GM18498 (cell line): ENCODE data around the gene CAPN1.
"Not testable (repeated sequence)": the region's sequence is repeated elsewhere in the genome, so short reads cannot be mapped to it uniquely, and the experiment has no call there.

ENCODE experiments used
- ATAC-seq: cut with Tn5 transposase; IDR thresholded peaks from one replicate; pipeline ENCODE4 v1.9.1; 2021; ENCODE audit warnings: mild to moderate bottlenecking, moderate library complexity; ENCODE audit not compliant: unreplicated experiment

Gene CAPN1

GRCh38 chr11:65181569-65182257 lies at the start of gene CAPN1:
CAPN1 (plus strand) TSS chr11:65181928; CDS start chr11:65182702, 774 bp downstream.
- ATAC-seq: peak; percentile 42

DNA sequence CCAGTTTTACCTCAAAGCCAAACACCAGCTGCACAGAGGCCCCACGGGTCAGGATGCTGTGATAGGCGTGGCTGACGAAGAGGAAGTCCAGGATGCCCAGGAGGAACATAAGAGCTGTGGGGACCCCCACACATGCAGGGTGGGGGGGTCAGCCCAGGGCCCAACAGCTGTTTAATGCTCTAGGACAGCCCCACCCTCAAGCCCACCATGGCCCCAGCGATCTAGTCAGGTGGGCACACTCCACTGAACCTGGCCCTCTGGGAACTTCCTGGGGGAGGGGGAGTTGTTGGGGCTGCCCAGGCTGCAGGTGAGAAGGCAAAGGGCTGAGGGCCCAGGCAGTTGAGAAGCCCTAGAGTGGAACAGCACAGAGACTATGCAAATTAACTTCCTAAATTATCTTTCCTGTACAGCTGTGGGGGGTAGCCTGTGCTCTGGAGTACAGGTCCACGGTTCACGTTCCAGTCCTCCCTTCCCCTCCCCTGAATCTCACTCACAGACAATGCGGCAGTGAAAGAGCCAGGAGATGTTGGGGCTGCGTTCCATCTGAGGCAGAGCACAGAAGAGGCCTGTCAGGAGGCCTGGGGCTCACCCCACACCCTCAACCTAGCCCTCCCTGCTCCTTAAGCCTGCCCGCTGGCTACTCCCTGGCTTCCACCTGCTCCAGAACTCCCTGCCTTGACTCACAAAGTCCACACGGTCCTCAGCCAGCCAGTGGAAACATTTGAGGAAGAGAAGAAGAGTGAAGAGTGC lies 49.3 kb upstream of the CAPN1 start:
- peak; percentile 36 for ATAC-seq

- ATAC-seq: no peak
Observed at GRCh38 chr11:65132988-65133700, 48.6 kb upstream of the CAPN1 start.

- no peak for ATAC-seq
Observed at GRCh38 chr11:65133724-65134123, 48.0 kb upstream of the CAPN1 start.

DNA sequence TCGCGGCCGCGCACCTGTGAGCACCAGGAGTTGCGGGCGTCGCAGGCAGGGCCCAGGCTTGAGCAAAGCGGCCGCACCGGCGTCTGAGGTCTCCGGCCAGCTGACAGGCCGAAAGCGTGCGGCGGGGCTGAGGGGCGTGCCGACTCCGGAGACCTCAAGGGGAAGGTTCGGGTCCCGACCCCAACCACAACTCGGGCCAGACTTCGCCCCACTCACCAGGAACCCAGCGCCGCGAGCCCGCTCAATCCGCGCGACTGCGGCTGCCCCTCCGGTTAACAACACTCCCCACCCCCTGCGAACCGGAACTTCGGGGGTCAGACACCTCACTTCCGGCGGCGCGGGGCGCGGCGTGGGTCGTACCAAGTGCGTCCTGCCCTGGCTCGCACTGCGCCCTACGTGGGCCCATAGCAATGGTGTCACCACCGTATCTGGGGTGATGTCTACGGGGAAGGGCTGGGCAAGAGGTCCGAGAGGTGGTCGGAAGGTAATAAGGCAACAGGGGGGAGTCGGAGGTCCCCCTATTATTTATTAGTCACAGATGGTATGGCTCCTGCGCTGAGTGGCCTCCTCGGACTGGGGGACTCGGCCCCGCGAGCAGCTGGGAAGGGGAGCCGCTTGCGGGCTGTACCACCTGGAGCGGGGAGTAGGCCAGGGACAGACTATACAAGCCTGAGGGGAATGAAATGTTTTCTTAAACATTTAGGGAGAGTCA lies 47.3 kb upstream of the CAPN1 start, which contains the start of gene SYVN1:
SYVN1 (minus strand) TSS at position 280 of the 712 bp plus-strand sequence. CDS start 918 bp downstream, outside the sequence.
- peak; percentile 65 for ATAC-seq

DNA sequence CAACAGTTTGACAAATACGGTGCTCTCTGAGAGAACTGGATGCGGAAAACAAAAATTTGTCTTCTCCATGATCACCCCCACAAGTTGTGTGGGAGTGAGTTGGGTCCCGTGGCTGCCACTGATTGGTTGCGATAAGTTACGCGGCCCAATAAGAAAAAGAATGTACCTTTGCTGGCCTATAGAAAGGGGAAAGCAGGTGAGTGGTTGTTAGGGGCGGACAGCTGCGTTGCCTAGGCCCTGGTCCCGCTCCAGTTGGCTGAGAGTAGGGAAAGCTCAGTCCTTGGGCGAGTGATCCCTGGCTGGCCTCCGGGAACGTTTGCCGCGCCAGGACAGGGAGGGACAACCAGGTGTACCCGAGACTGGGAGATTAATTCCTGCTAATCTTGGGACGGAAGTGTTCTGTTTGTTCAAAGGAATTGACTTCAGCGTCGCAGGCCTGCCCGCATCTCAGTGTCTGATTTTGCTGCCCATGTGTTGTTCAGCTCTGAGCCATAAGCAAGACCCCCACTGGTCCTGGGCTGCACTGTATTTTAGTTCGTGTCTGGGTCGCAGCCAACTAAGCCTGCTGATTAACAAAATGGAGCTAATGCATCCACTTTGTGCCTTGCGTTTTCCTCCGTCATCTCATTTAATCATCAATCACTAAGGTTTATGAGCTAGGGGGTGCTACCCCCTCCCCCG lies 46.6 kb upstream of the CAPN1 start:
- ATAC-seq: peak; percentile 71

- no peak for ATAC-seq
Observed at GRCh38 chr11:65135633-65136145, 46.0 kb upstream of the CAPN1 start.

DNA sequence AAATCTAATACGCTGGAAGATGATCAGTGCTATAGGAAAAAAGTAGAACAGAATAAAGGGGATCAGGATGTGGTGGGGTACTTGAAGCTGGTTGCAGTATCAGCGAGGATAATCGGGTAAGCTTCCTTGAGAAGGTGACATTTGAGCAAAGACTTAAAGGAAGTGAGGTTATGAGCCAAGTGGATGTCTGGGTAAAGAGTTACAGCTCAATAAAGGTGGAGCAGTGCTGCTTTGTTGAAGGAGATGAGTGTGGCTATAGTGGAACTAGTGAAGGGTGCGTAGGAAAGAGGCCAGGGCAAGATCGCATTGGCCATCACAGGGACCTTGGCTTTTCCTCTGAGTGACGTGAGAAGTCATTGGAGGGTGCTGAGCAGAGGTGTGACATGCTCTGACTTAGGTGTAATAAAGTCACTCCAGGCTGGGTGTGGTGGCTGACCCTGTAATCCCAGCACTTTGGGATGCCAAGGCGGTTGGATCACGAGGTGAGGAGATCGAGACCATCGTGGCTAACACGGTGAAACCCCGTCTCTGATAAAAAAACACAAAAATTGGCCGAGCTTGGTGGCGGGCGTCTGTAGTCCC lies 45.1 kb upstream of the CAPN1 start:
- no peak for ATAC-seq

DNA sequence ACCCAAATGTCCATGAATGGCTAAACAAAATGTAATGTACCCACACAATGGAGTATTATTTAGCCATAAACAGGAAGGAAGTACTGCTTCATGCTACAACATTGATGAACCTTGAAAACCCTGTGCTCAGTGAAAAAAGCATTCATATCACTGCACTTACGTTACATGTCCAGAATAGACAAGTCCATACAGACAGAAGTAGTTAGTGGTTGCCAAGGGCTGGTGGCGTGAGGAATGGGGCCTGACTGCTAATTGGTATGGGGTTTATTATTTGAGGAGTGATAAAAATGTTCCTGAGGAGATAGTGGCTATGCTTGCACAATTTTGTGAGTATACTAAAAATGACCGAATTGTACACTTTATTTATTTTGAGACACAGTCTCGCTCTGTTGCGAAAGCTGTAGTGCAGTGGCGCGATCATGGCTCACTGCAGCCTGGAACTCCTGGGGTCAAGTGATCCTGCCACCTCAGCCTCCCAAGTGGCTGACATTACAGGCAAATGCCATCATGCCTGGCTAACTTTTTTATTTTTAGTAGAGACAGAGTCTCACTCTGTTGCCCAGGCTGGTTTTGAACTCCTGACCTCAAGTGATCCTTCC lies 39.7 kb upstream of the CAPN1 start:
- ATAC-seq: no peak

DNA sequence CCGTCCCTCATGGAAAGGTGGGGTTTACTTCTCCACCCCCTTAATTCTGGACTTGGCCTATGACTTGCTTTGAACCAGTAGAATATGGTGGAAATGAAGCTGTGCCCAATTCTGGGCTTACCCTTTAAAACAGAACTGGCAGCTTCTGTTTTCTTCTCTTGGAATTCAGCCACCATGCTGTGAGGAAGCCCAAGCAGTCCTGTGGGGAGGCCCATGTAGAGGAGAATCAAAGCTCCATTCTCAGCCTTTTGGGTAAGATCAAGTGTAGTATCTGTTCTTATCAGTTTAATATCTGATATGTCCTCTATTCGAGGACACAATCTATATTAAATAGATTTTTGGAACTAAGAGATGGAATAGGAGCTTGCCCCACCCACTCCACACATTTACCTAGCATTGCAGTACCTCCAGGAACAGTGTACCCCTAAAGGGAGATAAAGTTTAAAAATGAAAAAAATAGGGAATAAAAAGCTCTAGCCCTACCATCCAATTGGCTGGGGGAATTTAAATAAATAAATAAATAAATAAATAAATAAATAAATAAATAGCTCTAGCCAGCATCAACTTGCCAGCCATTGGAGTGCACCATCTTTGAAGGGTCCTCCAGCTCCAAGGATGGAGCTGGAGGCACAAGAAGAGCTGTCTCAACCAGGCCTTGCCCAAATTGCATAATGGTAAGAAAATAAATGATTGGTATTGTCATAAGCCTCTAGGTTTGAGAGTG lies 34.2 kb upstream of the CAPN1 start:
- ATAC-seq: no peak

DNA sequence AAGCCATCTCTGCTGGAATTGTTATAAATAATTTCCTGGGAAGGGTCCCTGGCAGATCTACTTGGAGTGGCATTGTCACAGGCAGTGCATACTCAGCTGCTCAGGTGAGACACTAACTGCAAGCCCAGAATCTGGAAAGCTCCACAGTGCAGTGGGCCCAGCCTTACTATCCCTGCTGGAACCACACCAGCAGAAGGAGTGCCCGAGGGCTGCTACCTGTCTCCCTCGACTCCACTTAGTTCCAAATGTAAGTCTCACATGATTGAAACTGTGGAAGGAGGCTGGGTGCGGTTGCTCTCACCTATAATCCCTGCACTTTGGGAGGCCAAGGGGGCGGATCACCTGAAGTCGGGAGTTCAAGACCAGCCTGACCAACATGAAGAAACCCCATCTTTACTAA lies 33.1 kb upstream of the CAPN1 start:
- no peak for ATAC-seq

GRCh38 chr11:65150131-65150508 lies 31.6 kb upstream of the CAPN1 start:
- not testable (repeated sequence) for ATAC-seq

DNA sequence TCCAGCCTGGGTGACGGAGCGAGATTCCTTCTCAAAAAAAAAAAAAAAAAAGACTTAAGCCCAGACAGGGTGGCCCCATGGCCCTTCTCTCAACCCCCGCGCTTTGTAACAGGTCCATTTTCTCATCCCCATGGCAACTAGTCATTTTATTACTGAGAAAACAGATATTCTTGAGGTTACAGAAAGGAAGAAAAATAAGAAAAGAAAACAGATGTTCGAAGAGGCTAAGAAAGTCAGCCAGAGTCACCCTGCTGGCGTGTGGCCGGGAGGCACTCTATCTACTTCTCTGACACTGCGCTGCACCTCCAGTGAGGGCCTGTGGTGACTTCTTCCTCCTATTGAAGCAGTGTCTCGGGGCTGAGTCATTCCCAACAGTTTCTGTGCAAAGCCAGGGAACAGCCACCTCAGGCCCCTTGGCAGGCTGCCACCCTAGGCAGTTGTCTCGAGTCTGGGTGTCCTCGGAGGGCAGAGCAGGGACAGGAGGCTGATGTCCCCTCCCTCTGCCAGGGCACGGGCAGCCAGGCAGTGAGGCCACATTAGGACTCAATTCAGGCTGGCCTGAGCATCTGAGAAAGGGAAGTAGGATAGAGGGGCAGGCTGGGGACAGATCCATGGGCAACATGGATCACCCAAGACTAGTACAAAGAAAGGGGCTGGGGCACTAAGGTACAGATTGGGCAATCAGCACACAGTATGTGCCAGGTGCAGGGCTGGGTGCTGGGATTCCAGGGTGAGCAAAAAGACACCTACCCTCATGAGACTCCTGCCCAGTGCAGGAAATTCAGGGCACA lies 31.0 kb upstream of the CAPN1 start:
- ATAC-seq: no peak

DNA sequence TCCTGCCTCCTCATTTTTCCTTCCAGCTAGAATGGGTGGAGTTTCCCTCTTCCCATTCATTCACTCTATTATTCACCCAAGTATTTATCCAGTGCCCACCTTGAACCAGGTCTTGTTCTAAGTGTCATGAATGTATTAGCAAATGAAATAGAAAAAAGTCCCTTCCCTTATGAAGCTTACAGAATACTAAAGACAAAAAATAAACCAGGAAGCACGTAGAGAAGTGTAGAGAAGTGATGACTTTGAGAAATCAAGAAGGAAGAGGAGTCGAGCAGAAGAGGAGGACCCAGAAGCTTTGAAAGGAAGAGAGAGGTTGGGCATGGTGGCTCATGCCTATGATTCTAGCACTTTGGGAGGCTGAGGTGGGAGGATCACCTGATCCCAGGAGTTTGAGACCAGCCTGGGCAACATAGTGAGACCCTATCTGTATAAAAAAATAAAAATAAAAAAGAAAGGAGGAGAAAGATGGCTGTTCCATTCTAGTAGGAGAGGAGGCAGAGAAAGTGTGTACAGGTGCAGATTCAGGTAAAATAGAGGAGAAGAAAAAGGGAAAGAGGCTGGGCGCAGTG lies 30.3 kb upstream of the CAPN1 start:
- ATAC-seq: no peak

DNA sequence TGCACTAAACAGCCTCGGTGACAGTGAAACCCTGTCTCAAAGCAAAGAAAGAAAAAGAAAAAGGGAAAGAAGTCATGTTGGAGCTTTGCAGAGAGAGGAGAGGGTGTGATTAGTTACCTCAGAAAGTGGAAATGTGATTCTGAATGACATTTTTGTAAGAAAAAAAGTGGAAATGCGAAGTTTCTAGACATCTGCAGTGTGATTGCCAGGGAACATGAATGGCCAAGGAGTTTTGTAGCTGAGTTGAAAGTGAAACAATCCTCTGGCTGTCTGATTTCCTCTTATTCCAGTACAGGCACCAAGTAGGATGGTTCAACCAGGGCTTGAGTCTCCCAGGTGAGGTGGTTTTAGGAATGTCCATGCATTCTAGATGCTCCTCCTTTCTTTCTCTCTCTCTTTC lies 29.6 kb upstream of the CAPN1 start:
- ATAC-seq: no peak

DNA sequence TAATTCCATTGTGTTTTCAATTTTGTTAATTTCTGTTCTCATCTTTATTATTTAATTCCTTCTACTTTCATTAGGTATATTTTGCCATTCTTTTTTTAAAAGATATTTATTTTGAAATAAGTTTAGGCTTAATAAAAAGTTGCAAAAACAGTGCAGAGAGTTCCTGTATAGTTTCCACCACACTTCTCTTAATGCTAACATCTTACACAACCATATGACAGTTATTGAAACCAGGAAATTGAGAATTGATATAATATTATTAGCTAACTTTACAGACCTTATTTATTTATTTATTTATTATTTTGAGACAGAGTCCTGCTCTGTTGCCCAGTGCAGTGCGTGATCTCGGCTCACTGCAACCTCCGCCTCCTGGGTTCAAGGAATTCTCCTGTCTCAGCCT lies 25.5 kb upstream of the CAPN1 start:
- ATAC-seq: no peak

DNA sequence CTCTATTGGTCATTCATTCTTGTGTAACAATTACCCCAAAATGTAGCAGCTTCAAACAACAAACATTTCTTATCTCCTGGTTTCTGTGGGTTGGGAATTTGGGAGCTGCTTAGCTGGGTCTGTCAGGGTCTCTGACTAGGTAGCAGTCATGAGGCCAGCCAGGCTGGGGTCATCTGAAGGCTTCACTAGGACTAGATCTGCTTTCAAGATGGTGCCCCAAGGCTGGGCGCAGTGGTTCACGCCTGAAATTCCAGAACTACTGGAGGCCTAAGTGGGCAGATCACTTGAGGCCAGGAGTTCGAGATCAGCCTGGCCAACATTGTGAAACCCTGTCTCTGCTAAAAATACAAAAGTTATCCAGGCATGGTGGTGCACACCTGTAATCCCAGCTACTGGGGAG lies 24.8 kb upstream of the CAPN1 start:
- ATAC-seq: no peak

DNA sequence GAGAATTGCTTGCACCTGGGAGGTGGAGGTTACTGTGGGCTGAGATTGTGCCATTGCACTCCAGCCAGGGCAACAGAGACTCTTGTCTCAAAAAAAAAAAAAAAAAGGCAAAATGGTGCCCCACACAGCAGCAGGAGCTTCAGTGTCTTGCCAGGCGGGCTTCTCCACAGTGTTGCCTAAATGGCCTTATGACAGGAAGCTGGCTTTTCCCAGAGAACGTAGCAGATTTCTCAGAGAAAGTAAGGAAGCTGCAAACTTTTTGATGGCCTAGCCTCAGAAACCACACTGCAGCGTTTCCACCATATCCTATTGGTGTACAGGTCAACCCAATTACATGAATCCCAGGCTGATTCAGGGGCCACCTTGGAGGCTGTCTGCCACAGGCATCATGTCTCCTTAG lies 24.4 kb upstream of the CAPN1 start:
- ATAC-seq: no peak
